GM12801 (cell line): ENCODE data around the gene SH3BP5.

Source experiments
- TF ChIP-seq, protein P1 (sequence below): IDR thresholded peaks from one replicate; pipeline ENCODE4 v1.5.1; 2011; ENCODE audit warnings: control low read depth; ENCODE audit not compliant: insufficient read length; ENCODE audit errors: extremely low read depth

SH3BP5 gene

GRCh38 chr3:15291589-15292541, 40.5 kb downstream of the SH3BP5 start:
- TF ChIP-seq, protein P1, sequence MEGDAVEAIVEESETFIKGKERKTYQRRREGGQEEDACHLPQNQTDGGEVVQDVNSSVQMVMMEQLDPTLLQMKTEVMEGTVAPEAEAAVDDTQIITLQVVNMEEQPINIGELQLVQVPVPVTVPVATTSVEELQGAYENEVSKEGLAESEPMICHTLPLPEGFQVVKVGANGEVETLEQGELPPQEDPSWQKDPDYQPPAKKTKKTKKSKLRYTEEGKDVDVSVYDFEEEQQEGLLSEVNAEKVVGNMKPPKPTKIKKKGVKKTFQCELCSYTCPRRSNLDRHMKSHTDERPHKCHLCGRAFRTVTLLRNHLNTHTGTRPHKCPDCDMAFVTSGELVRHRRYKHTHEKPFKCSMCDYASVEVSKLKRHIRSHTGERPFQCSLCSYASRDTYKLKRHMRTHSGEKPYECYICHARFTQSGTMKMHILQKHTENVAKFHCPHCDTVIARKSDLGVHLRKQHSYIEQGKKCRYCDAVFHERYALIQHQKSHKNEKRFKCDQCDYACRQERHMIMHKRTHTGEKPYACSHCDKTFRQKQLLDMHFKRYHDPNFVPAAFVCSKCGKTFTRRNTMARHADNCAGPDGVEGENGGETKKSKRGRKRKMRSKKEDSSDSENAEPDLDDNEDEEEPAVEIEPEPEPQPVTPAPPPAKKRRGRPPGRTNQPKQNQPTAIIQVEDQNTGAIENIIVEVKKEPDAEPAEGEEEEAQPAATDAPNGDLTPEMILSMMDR: no peak

DNA sequence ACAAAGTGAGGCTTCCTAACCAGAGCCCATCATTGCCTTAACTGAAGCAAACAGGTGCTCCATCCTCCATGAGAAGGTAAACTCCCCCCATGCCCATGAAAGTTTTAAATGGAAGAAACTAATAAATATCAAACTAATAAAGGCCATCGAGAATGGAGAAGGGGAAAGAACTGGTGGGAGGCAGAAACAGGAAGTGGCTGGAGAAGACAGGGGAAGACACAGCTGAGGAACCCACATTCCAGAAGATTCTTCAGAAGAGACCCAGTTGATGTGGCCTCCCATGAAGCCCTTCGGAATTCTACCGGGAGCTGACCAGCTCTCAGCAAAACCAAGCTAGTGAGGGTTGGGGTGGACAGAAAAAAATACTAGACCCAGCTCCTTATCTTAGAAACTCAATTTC, 41.6 kb downstream of the SH3BP5 start:
- TF ChIP-seq, protein P1: no peak

GRCh38 chr3:15289661-15290060, 42.7 kb downstream of the SH3BP5 start:
- TF ChIP-seq, protein P1: no peak

GRCh38 chr3:15288331-15289035, 43.9 kb downstream of the SH3BP5 start:
- TF ChIP-seq, protein P1: no peak

- TF ChIP-seq, protein P1: no peak
Observed at GRCh38 chr3:15287565-15288330, 44.6 kb downstream of the SH3BP5 start.

DNA sequence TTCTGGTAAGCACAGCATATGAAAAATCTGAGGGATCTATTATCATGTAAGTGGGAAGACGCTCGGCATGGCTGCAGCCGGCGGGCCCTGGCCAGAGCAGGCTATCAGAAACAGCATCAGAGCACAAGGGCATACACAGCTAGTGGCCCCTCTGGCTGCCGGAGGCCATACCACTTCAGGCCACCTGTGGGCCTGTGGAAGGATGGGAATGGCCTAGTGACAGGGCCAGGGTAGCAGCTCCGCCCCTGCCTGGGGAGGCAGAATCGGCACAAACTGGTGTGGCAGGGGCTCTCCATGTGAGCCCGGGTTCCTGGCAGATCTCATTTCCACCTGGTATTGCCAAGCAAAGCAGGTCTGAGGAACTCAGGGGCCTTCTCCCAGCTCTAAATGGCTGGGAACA, 46.4 kb downstream of the SH3BP5 start:
- TF ChIP-seq, protein P1: no peak
